Stimulated activated CD8-positive, alpha-beta memory T cell treated with anti-CD3 and anti-CD28 coated beads, Interleukin-7, amount 100 ng/mL, for 4 hours (primary cell): ENCODE data around the gene LIMA1.

Source experiments
- DNase-seq, 2 donors: peaks; one replicate each; pipeline ENCODE4 v3.0.0-alpha.2; 2020; ENCODE audit warnings: low read depth in 2 of 2

The LIMA1 gene

DNA sequence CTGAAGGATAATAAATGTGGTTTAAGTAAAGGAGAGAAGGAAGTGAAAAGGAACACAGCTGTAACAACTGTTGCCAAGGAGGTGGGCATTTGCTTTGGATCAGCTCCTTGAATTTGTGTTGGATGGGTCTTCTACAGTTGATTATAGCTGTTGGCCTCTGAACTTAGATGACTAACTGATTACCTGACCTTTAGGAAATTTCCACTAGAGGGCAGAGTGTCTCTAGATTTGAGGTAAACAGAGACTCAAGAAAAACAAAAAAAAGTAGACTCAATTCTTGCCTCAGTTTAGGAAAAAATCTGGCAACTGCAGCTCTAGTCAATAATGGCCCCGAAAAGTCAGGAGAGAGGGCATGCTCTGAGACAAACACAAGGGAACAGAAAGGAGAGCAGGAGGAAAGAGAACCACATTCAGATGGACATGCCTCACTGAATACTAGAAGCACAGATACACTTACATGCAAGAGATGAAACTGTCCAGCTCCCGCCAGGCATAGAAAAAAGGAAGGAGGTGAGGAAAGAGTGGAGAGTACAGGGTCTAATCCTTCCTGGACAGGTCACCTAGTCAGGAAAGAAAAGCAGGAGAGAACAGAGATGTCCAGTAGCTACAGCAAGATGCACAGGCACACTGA lies 150.7 kb downstream of the LIMA1 start:
- no peak for DNase-seq

DNA sequence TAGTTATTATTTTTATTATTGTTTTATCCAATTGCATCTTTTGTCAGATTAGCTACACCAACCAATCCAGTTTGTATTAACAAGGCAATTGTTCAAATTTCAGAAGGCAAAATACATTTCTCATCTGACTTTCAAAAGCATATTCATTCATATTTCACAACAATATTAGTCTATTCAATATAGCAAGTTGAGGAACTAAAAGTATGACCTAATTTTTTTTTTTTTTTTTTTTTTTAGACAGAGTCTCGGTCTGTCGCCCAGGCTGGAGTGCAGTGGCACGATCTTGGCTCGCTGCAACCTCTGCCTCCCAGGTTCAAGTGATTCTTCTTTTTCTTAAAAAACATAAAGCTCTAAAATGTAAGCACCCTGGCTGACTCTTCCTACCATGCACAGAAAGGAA lies 154.0 kb downstream of the LIMA1 start:
- no peak for DNase-seq

DNA sequence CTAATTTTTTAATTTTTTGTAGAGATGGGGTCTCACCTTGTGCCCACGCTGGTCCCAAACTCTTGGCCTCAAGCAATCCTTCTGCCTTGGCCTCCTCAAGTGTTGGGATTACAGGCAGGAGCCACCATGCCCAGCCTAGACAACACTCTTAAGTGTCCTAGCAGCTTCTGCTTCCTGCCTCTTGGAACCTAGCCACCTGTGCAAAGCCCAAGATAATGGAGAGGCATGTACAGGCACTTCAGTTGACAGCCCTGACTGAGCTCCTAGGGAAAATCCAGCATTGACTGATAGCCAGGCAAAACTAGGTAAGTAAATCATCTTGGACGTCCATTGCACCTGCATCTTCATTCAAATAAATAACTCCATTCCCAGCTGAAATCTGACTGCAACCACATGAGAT lies 155.8 kb downstream of the LIMA1 start:
- no peak for DNase-seq
